HG03039 (cell line): ENCODE results near the gene GLI3.

Source experiments
- ATAC-seq: cut with Tn5 transposase; IDR thresholded peaks from one replicate; pipeline ENCODE4 v1.9.1; 2021; ENCODE audit warnings: mild to moderate bottlenecking, moderate library complexity; ENCODE audit not compliant: unreplicated experiment

The GLI3 gene

GRCh38 chr7:42151309-42151708 lies 85.7 kb downstream of the GLI3 start:
- ATAC-seq = no peak

GRCh38 chr7:42145539-42145938 lies 91.5 kb downstream of the GLI3 start:
- ATAC-seq = no peak

DNA sequence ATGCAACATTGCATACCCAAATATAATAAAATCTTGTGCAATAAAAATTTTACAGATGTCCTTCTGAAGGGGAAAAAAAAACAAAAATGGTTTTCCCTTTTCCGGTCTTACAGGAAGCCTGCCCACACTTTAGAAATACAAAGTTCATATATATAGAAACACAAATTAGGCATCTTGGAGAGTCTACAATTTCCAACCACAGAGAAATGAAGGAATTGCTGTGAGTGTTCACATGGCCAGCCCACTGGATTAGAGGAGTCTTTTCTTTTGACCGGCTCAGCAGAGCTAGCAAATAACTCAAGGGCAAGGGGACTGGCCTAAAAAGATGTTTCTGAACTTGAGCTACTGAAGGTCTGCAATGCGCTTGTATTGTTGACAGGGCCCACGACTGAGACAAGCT lies 92.4 kb downstream of the GLI3 start:
- no peak for ATAC-seq

GRCh38 chr7:42143711-42144600 lies 93.1 kb downstream of the GLI3 start:
- ATAC-seq = no peak

GRCh38 chr7:42142089-42142488 lies 94.9 kb downstream of the GLI3 start:
- no peak for ATAC-seq

GRCh38 chr7:42139751-42140150 lies 97.3 kb downstream of the GLI3 start:
- no peak for ATAC-seq

DNA sequence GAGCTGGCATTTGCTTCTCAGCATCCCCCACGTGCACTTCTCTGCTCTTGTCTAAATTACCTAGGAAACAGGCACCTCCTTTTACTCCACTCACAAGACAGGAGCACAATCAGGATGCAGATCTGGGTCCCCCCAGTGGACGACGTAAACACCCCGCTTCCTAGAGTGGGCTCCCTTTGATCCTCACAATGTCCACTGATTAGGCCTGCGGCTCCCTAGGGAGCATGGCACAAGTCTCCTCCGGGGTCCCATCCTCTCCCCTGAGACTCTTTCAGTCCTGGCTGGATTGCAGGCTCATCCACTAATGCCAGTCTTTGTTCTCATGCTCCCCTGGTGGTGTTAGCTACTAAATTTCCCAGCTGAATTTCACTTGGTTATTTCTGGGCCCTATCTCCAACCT lies 98.3 kb downstream of the GLI3 start:
- ATAC-seq = no peak

GRCh38 chr7:42137941-42138340 lies 99.1 kb downstream of the GLI3 start:
- no peak for ATAC-seq

- no peak for ATAC-seq
Observed at GRCh38 chr7:42137431-42137830, 99.6 kb downstream of the GLI3 start.

GRCh38 chr7:42135728-42136127 lies 101.3 kb downstream of the GLI3 start:
- no peak for ATAC-seq

- no peak for ATAC-seq
Observed at GRCh38 chr7:42134276-42134876, 102.6 kb downstream of the GLI3 start.

DNA sequence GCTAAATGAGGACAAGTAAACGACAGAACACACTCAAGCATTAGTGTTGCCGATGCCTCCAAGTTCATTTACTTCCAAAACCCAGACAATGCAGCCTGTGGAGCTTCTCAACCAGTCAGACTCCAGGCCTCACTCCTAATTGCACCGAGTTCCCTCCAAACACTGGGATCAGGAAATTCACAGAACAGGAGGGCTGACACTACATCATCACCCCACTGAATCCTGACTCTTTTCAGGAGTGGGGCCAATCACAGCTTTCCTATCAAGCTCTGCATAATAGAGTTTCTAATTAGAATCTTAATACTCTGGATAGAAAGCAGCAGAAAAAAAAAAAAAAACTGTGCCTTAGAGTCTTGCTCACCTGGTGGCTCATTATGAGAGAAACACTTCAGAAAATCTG lies 103.7 kb downstream of the GLI3 start:
- ATAC-seq = no peak

- no peak for ATAC-seq
Observed at GRCh38 chr7:42128703-42129102, 108.3 kb downstream of the GLI3 start.

- no peak for ATAC-seq
Observed at GRCh38 chr7:42127232-42127622, 109.8 kb downstream of the GLI3 start.

GRCh38 chr7:42126475-42127231 lies 110.4 kb downstream of the GLI3 start:
- ATAC-seq = no peak

- no peak for ATAC-seq
Observed at GRCh38 chr7:42125321-42125720, 111.7 kb downstream of the GLI3 start.

GRCh38 chr7:42123716-42124115 lies 113.3 kb downstream of the GLI3 start:
- no peak for ATAC-seq

DNA sequence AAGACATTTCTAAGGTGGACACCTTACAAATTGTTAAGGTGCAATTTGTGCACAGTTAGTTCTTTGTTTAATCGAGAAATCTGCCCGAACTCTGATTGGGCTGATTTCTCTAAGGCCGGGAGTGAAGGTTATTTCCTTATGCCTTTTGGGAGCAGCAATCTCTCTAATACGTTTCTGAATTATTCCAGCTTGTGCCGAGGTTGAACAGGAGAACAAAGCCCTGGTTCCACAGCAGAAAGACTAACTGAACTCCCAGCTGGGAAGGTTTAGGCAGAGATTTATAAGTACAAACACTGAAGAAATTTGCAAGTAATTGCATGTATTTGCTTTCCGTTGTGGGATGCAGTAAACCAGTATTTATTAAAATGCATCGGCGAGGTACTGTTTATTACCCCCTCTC lies 116.8 kb downstream of the GLI3 start:
- no peak for ATAC-seq

DNA sequence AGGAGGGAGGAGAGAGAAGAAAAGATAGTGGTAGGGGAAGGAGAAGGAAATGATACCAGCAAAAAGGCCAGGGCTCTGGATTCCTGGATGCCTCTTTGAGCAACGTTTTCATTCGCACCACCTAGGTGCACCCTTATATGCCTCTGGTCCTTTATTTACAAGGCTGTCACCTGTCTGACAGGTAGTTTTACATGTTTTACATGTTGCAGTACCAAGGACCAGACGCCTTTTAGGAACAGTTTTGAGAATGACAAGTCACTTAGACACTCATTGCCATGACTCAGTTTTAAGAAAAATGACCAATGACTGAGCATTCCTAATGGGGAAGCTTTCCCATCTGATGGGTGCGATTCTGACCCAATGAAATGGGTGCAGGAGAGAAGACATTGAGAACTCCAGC lies 119.8 kb downstream of the GLI3 start:
- no peak for ATAC-seq

- ATAC-seq = no peak
Observed at GRCh38 chr7:42115795-42116194, 121.2 kb downstream of the GLI3 start.

DNA sequence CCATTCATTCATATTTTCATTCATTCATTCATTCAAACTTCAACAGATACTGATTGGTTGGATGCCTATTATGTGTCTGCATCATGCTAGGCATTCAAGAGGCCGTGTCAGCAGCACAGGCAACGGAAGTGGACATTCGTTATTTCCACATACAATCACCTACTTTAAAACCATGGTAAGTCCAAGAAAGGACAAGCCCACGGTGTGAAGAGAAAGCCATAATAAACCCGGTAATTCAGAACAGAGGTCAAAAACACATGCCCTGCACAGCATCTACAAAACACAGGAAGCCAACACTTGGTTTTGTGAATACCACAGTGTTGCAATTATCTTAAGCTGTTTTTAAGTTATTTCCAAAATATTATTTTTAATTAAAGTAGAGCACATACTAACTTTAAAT lies 126.7 kb downstream of the GLI3 start:
- no peak for ATAC-seq
